IMR-90 (cell line): ENCODE measurements around the gene SLC5A11. TPM values are rescaled to one million over a fixed set of nuclear protein-coding genes. Genes with fewer than 3 reads are reported as not detected.

Source experiments
- ATAC-seq: fragments of 200-7000 bp; cut with Tn5 transposase; 2 replicates; pipeline ENCODE4 v1.9.1; 2020; ENCODE audit warnings: low read depth, mild to moderate bottlenecking, moderate library complexity
- BruUV-seq: library from RNA; stranded (reverse); fragments of 400-500 nt; replicated peaks from 2 replicates; lab custom pipeline; 2021; lab: Mats Ljungman, UMichigan
- CTCF ChIA-PET: fragments of 300-600 bp; formaldehyde crosslinking; extraction: SDS; loops from one replicate; lab custom pipeline; 2021; ENCODE audit warnings: antibody characterized with exemption; lab: Yijun Ruan, JAX
- POLR2A ChIA-PET: fragments of 300-600 bp; sonication (Branson Sonifier 250); formaldehyde crosslinking; loops from one replicate; lab custom pipeline; 2022; ENCODE audit warnings: antibody characterized with exemption; ENCODE audit not compliant: unreplicated experiment; lab: Charles Lee
- DNase-seq: peaks from one replicate; pipeline ENCODE4 v3.0.0; 2013
- H2AFZ ChIP-seq: replicated peaks from 2 replicates; pipeline ENCODE3; 2013; ENCODE audit warnings: low read length, mild to moderate bottlenecking; ENCODE audit not compliant: poor library complexity
- H2AK5ac ChIP-seq: 2 replicates; pipeline ENCODE4 v1.6.1; 2013; ENCODE audit warnings: low read depth, low read length, inconsistent platforms
- H2AK9ac ChIP-seq: replicated peaks from 2 replicates; pipeline ENCODE3; 2013; ENCODE audit warnings: mild to moderate bottlenecking, low read depth, low read length, moderate library complexity; ENCODE audit not compliant: poor library complexity
- H2BK120ac ChIP-seq: 2 replicates; pipeline ENCODE4 v1.6.1; 2013; ENCODE audit warnings: low read depth, low read length, inconsistent platforms
- H2BK15ac ChIP-seq: 3 replicates; pipeline ENCODE4 v1.6.1; 2013; ENCODE audit warnings: low read depth, low read length, inconsistent platforms
- H2BK20ac ChIP-seq: 2 replicates; pipeline ENCODE4 v1.6.1; 2013; ENCODE audit warnings: low read depth, mild to moderate bottlenecking, inconsistent platforms, low read length, moderate library complexity
- H2BK5ac ChIP-seq: 2 replicates; pipeline ENCODE4 v1.6.1; 2013; ENCODE audit warnings: mild to moderate bottlenecking, low read depth, low read length, inconsistent platforms; ENCODE audit not compliant: poor library complexity, severe bottlenecking
- H3K14ac ChIP-seq: replicated peaks from 2 replicates; pipeline ENCODE4 v1.6.1; 2013; ENCODE audit warnings: low read depth, low read length, inconsistent platforms
- H3K18ac ChIP-seq: 2 replicates; pipeline ENCODE4 v1.6.1; 2013; ENCODE audit warnings: low read depth, low read length, control low read depth
- H3K23ac ChIP-seq: 2 replicates; pipeline ENCODE4 v1.6.1; 2013; ENCODE audit warnings: low read depth, low read length, inconsistent platforms
- H3K27ac ChIP-seq: 2 replicates; pipeline ENCODE4 v1.5.1; 2013; ENCODE audit warnings: mild to moderate bottlenecking, control low read depth, low read length; ENCODE audit not compliant: insufficient read depth
- H3K27me3 ChIP-seq: 2 replicates; pipeline ENCODE4 v1.6.1; 2013; ENCODE audit warnings: low read length; ENCODE audit not compliant: control insufficient read depth, insufficient read depth
- H3K36me3 ChIP-seq: 2 replicates; pipeline ENCODE4 v1.6.1; 2013; ENCODE audit warnings: low read length, mixed read lengths; ENCODE audit not compliant: control insufficient read depth, insufficient read depth
- H3K4ac ChIP-seq: 2 replicates; pipeline ENCODE4 v1.6.1; 2013; ENCODE audit warnings: low read depth, low read length, inconsistent platforms
- H3K4me1 ChIP-seq: 2 replicates; pipeline ENCODE4 v1.6.1; 2013; ENCODE audit warnings: low read length, mixed read lengths; ENCODE audit not compliant: control insufficient read depth, insufficient read depth
- H3K4me2 ChIP-seq: 2 replicates; pipeline ENCODE4 v1.6.1; 2013; ENCODE audit warnings: low read depth, mild to moderate bottlenecking, control low read depth, low read length, moderate library complexity
- H3K4me3 ChIP-seq: 2 replicates; pipeline ENCODE4 v1.5.1; 2013; ENCODE audit warnings: low read depth, mild to moderate bottlenecking, control low read depth, low read length, moderate library complexity; ENCODE audit not compliant: insufficient read depth
- H3K56ac ChIP-seq: 2 replicates; pipeline ENCODE4 v1.6.1; 2013; ENCODE audit warnings: low read length, inconsistent platforms; ENCODE audit not compliant: insufficient read depth; ENCODE audit errors: extremely low read depth
- H3K79me1 ChIP-seq, 2 experiments: 2 replicates each; pipeline ENCODE4 v1.6.1; 2013; ENCODE audit warnings: low read length in 2 of 2, inconsistent platforms in 1 of 2, low read depth in 1 of 2
- H3K9ac ChIP-seq: 2 replicates; pipeline ENCODE4 v1.6.1; 2013; ENCODE audit warnings: low read depth, low read length, control low read depth
- H3K9me1 ChIP-seq: 2 replicates; pipeline ENCODE4 v1.6.1; 2013; ENCODE audit warnings: low read length, inconsistent platforms; ENCODE audit not compliant: insufficient read depth
- H3K9me3 ChIP-seq: 2 replicates; pipeline ENCODE4 v1.6.1; 2013; ENCODE audit warnings: low read length; ENCODE audit not compliant: control insufficient read depth, insufficient read depth
- H4K20me1 ChIP-seq: 2 replicates; pipeline ENCODE4 v1.6.1; 2013; ENCODE audit warnings: low read length, inconsistent platforms; ENCODE audit not compliant: insufficient read depth
- H4K5ac ChIP-seq: 2 replicates; pipeline ENCODE4 v1.6.1; 2013; ENCODE audit warnings: mild to moderate bottlenecking, low read depth, low read length, control low read depth
- H4K8ac ChIP-seq, 2 experiments: 2 replicates each; pipeline ENCODE4 v1.6.1; 2013; ENCODE audit warnings: low read depth in 2 of 2, low read length in 2 of 2, control low read depth in 1 of 2, inconsistent platforms in 1 of 2
- H4K91ac ChIP-seq: 2 replicates; pipeline ENCODE4 v1.6.1; 2013; ENCODE audit warnings: low read depth, low read length, inconsistent platforms; ENCODE audit not compliant: insufficient read depth
- BHLHE40 ChIP-seq: fragments of 150-350 bp; IDR thresholded peaks from 2 replicates; pipeline ENCODE4 v1.6.1; 2016; ENCODE audit warnings: mild to moderate bottlenecking, low read depth, low read length
- CEBPB ChIP-seq: IDR thresholded peaks from 2 replicates; pipeline ENCODE4 v1.6.1; 2012; ENCODE audit warnings: low read depth, low read length, improper control_type of control experiment
- CTCF ChIP-seq: conservative IDR thresholded peaks from 2 replicates; pipeline ENCODE4 v1.5.1; 2012; ENCODE audit warnings: mild to moderate bottlenecking, low read depth, low read length, improper control_type of control experiment
- ELK1 ChIP-seq: fragments of 150-350 bp; IDR thresholded peaks from 2 replicates; pipeline ENCODE4 v1.6.1; 2016; ENCODE audit warnings: low read depth, mild to moderate bottlenecking, low read length, moderate library complexity, borderline replicate concordance
- FOS ChIP-seq: fragments of 150-350 bp; IDR thresholded peaks from 2 replicates; pipeline ENCODE4 v1.6.1; 2016; ENCODE audit warnings: low read depth, low read length
- MAFK ChIP-seq: IDR thresholded peaks from 2 replicates; pipeline ENCODE4 v1.6.1; 2012; ENCODE audit warnings: low read depth, low read length, improper control_type of control experiment
- MAZ ChIP-seq: IDR thresholded peaks from 2 replicates; pipeline ENCODE4 v1.6.1; 2012; ENCODE audit warnings: low read depth, mild to moderate bottlenecking, low read length, improper control_type of control experiment, moderate library complexity, borderline replicate concordance
- MXI1 ChIP-seq: IDR thresholded peaks from 2 replicates; pipeline ENCODE4 v1.6.1; 2012; ENCODE audit warnings: low read depth, mild to moderate bottlenecking, low read length, moderate library complexity, borderline replicate concordance
- NFE2L2 ChIP-seq: fragments of 150-350 bp; IDR thresholded peaks from 2 replicates; pipeline ENCODE4 v1.6.1; 2016; ENCODE audit warnings: low read depth, mild to moderate bottlenecking, low read length
- POLR2A ChIP-seq: IDR thresholded peaks from 2 replicates; pipeline ENCODE4 v1.6.1; 2012; ENCODE audit warnings: mild to moderate bottlenecking, low read depth, low read length
- RAD21 ChIP-seq: IDR thresholded peaks from 2 replicates; pipeline ENCODE4 v1.6.1; 2012; ENCODE audit warnings: low read length, improper control_type of control experiment
- RCOR1 ChIP-seq: IDR thresholded peaks from 2 replicates; pipeline ENCODE4 v1.6.1; 2012; ENCODE audit warnings: mild to moderate bottlenecking, low read length, improper control_type of control experiment; ENCODE audit not compliant: insufficient replicate concordance
- RFX5 ChIP-seq: IDR thresholded peaks from 2 replicates; pipeline ENCODE4 v1.8.0; 2012; ENCODE audit warnings: low read depth, mild to moderate bottlenecking, low read length, moderate library complexity
- SMC3 ChIP-seq: fragments of 150-350 bp; IDR thresholded peaks from 2 replicates; pipeline ENCODE4 v1.6.1; 2016; ENCODE audit warnings: low read depth, mild to moderate bottlenecking, antibody characterized with exemption, low read length, moderate library complexity
- WGBS, 2 experiments: methylation state at CpG; one replicate each; pipeline versions ENCODE4 v1.1.5 to v1.1.7; 2013; ENCODE audit warnings: missing lambda C conversion rate in 2 of 2; ENCODE audit not compliant: insufficient read length in 1 of 2; ENCODE audit errors: extremely low coverage in 2 of 2; 5-methylcytosine and 5-hydroxymethylcytosine counted together
- dilution Hi-C: fragments of 300-500 bp; cut with HindIII; formaldehyde crosslinking; loops from one replicate; pipeline ENCODE4 v1.14.3; 2018; ENCODE audit warnings: low sequenced_read_pairs; ENCODE audit not compliant: unreplicated experiment
- in situ Hi-C: fragments of 300-500 bp; cut with MboI; formaldehyde crosslinking; loops from 3 replicates; pipeline ENCODE4 v1.14.3; 2019; ENCODE audit warnings: low sequenced_read_pairs, inconsistent platforms, mixed read lengths
- intact Hi-C: fragments of 100-400 bp; cut with micrococcal nuclease; formaldehyde crosslinking; loops from 2 replicates; pipeline ENCODE4 v1.10.0; 2022
- polyA plus RNA-seq, 3 experiments: library from polyadenylated mRNA; depleted of rRNA; stranded (reverse); fragments of >200 nt; gene quantifications; 2 replicates each; pipeline ENCODE4 v1.2.3, GENCODE V29; 2012; ENCODE audit warnings: low replicate concordance in 1 of 3
- total RNA-seq: library from RNA; depleted of rRNA; stranded (reverse); fragments of >200 nt; gene quantifications from 2 replicates; pipeline ENCODE4 v1.2.3, GENCODE V29; 2012

Gene SLC5A11
- total and polyA plus RNA-seq, 2 of the 4 experiments (the other 2 are of a cell fraction): under 0.01 TPM; not detected in 1

GRCh38 chr16:24953306-24953705, 107.5 kb downstream of the SLC5A11 start:
- no peak overlapping the region for H3K4ac ChIP-seq
- no peak overlapping the region for H2BK20ac ChIP-seq
- ATAC-seq (no peak), DNase-seq (no peak)
- no peak overlapping the region for H2AK9ac ChIP-seq
- H3K4me1 ChIP-seq: no peaks in the 10 kb centered on the region
- H3K56ac ChIP-seq: no peak overlapping the region
- H3K27ac ChIP-seq: no peak overlapping the region
- TF ChIP-seq ELK1: no peak
- TF ChIP-seq MAZ: no peak
- no peak for TF ChIP-seq RFX5
- TF ChIP-seq MXI1: no peak
- TF ChIP-seq CTCF: no peak
- TF ChIP-seq RCOR1: no peak
- no peak for TF ChIP-seq MAFK
- no peak for TF ChIP-seq BHLHE40
- no peak for TF ChIP-seq SMC3
- no peak for TF ChIP-seq RAD21
- TF ChIP-seq CEBPB: no peak
- TF ChIP-seq FOS: no peak
- TF ChIP-seq POLR2A: no peak
- TF ChIP-seq NFE2L2: no peak
- no peak overlapping the region for H3K4me3 ChIP-seq
- BruUV-seq: no TSS peak
- 0 out of 2 replicates have a peak, but pooled peaks cover 10% of the 10 kb centered on the region for H3K9me1 ChIP-seq
- no peak overlapping the region for H3K23ac ChIP-seq
- peaks cover 22 to 54% of the 10 kb centered on the region in 2 experiments for H3K79me1 ChIP-seq
- H4K91ac ChIP-seq: no peak overlapping the region
- no peak overlapping the region for H2AFZ ChIP-seq
- H2BK15ac ChIP-seq: no peak overlapping the region
- dilution Hi-C loops (no loop called here), in situ Hi-C loops (no loop called here), intact Hi-C loops (no loop called here)
- H3K18ac ChIP-seq: no peak overlapping the region
- CTCF ChIA-PET: no interaction called here
- no peak overlapping the region for H4K5ac ChIP-seq
- no peaks in the 10 kb centered on the region for H4K20me1 ChIP-seq
- H3K27me3 ChIP-seq: no peaks in the 10 kb centered on the region
- no peaks in the 10 kb centered on the region for H3K9me3 ChIP-seq
- POLR2A ChIA-PET: no interaction called here
- no peak overlapping the region for H4K8ac ChIP-seq
- H3K9ac ChIP-seq: no peak overlapping the region
- no peak overlapping the region for H2AK5ac ChIP-seq
- H3K36me3 ChIP-seq: peaks cover 61% of the 10 kb centered on the region
- WGBS, 2 experiments: 90% methylated on average over 3 of the region's 6 CpGs; no CpG with 5 or more reads in 1 of the 2 experiments
- H2BK120ac ChIP-seq: no peak overlapping the region
- no peak overlapping the region for H3K4me2 ChIP-seq
- H2BK5ac ChIP-seq: no peak overlapping the region
- H3K14ac ChIP-seq: no peak overlapping the region
